ENCODE data around the gene CLPX.

- TF ChIP-seq CTCF (IDR thresholded peaks at IDR 0.05): no peak
- TF ChIP-seq POLR2A (IDR thresholded peaks at IDR 0.05): no peak
Measured at GRCh38 chr15:65183865-65184159, 1.3 kb downstream of the CLPX start.
